D721Med (cell line): Measurements from ENCODE around the gene CASZ1.

ENCODE experiments used
- DNase-seq: peaks from one replicate; pipeline ENCODE4 v3.0.0; 2011; ENCODE audit warnings: low spot score; ENCODE audit not compliant: insufficient read length
- FAIRE-seq: peaks from 2 replicates; lab custom pipeline; 2011; peaks lifted over from hg19 to GRCh38; lab: Jason Lieb, UNC
- CTCF ChIP-seq: IDR thresholded peaks from 2 replicates; pipeline ENCODE4 v1.5.1; 2012; ENCODE audit warnings: mild to moderate bottlenecking, control low read depth; ENCODE audit not compliant: insufficient read depth; ENCODE audit errors: missing control alignments

The CASZ1 gene

GRCh38 chr1:10709646-10710045 is 86.8 kb downstream of the CASZ1 start:
- FAIRE-seq (no peak), DNase-seq (no peak)
- TF ChIP-seq CTCF: no peak

GRCh38 chr1:10709165-10709564 is 87.3 kb downstream of the CASZ1 start:
- TF ChIP-seq CTCF: no peak
- FAIRE-seq (no peak), DNase-seq (no peak)

- DNase-seq (no peak), FAIRE-seq (no peak)
- no peak for TF ChIP-seq CTCF
Measured at GRCh38 chr1:10708757-10709156, 87.7 kb downstream of the CASZ1 start.

- no peak for TF ChIP-seq CTCF
- DNase-seq: no peak
- no peak for FAIRE-seq
Measured at GRCh38 chr1:10707208-10707607, 89.2 kb downstream of the CASZ1 start.

GRCh38 chr1:10706376-10706913 is 90.0 kb downstream of the CASZ1 start:
- no peak for DNase-seq
- no peak for FAIRE-seq

GRCh38 chr1:10705953-10706352 is 90.5 kb downstream of the CASZ1 start:
- DNase-seq (no peak), FAIRE-seq (no peak)
- TF ChIP-seq CTCF: no peak

More at GRCh38 chr1:10706376-10706913, 90.0 kb downstream of the CASZ1 start:
- TF ChIP-seq CTCF: no peak

GRCh38 chr1:10704368-10704882 is 92.0 kb downstream of the CASZ1 start:
- no peak for TF ChIP-seq CTCF
- DNase-seq (no peak), FAIRE-seq (no peak)
